GM19351 (cell line): ENCODE data around the gene ISG15.
"Not testable (repeated sequence)": the region's sequence is repeated elsewhere in the genome, so short reads cannot be mapped to it uniquely, and the experiment has no call there.

Experiments used
- ATAC-seq: cut with Tn5 transposase; IDR thresholded peaks from one replicate; pipeline ENCODE4 v1.9.1; 2021; ENCODE audit warnings: mild to moderate bottlenecking, moderate library complexity; ENCODE audit not compliant: unreplicated experiment

ISG15 gene

DNA sequence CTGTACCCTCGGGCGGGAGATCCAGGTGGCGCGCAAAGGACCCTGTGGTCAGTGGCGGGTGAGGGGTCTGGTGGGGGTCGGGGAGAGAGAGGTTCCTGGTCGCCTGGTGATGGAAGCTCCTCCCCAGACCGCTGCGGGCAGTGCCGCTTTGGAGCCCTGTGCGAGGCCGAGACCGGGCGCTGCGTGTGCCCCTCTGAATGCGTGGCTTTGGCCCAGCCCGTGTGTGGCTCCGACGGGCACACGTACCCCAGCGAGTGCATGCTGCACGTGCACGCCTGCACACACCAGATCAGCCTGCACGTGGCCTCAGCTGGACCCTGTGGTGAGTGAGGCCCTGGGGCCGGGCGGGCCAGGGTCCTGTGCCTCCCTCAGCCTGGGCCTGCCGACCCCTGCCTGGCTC is 30.1 kb downstream of the ISG15 start:
- no peak for ATAC-seq

GRCh38 chr1:1043921-1044320 is 30.6 kb downstream of the ISG15 start:
- ATAC-seq = no peak

DNA sequence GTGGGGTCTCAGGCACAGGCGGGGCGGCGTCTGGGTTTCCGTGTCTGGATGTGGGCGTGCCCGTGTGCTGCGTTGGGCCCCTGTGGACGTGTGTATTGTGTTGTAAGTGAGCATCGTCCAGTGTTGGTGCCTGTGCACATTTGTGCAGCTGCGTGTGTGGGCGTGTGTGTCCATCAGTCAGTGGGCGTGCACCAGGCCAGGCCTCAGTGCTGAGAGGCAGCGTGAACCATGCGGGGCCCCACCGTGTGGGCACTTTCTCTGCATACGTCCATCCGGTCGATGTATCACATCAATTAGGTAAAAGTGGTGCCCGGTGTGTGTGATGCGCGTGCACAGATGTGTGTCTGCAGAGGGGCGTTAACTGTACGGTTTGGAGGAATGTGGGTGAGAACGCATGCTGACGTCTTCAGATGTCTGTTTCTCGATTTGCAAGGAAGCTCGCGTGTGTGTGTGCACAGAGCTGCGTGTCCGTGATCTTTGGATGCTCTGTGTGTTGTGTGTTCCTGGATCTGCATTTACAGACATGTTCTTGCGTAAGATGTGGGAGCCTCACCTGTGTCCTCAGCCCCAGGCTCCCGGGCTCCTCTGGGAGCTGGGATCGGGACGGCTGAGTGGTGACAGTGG is 31.3 kb downstream of the ISG15 start:
- no peak for ATAC-seq

DNA sequence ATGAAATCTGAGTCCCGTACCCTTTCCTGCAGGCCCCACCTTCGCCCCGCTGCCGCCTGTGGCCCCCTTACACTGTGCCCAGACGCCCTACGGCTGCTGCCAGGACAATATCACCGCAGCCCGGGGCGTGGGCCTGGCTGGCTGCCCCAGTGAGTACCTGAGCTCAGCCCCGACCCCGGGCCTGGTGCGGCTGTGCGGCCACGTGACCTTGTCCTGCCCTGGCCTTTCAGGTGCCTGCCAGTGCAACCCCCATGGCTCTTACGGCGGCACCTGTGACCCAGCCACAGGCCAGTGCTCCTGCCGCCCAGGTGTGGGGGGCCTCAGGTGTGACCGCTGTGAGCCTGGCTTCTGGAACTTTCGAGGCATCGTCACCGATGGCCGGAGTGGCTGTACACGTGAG is 31.8 kb downstream of the ISG15 start:
- no peak for ATAC-seq

DNA sequence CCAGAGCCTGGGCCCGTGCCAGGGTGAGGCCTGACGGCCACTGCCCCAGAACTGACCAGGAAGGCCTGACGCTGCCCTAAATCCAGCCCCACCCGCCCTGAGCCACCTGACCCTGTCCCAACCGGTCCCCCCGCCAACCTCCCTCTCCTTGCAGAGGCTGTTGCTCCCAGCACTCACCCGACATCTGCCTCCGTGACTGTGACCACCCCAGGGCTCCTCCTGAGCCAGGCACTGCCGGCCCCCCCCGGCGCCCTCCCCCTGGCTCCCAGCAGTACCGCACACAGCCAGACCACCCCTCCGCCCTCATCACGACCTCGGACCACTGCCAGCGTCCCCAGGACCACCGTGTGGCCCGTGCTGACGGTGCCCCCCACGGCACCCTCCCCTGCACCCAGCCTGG is 32.9 kb downstream of the ISG15 start:
- ATAC-seq = no peak

DNA sequence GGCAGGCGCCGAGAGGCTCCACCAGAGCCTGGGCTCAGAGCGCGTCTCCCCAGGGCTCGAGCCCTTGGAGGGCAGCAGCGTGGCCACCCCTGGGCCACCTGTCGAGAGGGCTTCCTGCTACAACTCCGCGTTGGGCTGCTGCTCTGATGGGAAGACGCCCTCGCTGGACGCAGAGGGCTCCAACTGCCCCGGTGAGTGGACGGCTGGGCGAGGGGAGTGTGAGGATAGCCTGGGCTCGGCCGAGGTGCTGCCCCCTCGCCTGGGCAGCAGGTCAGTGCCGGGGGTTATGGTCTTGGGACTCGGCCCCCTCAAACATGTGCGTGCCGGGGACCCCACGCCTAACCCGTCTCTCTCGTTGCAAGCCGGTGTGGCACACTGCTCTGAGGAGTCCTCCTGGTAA is 33.5 kb downstream of the ISG15 start:
- no peak for ATAC-seq

DNA sequence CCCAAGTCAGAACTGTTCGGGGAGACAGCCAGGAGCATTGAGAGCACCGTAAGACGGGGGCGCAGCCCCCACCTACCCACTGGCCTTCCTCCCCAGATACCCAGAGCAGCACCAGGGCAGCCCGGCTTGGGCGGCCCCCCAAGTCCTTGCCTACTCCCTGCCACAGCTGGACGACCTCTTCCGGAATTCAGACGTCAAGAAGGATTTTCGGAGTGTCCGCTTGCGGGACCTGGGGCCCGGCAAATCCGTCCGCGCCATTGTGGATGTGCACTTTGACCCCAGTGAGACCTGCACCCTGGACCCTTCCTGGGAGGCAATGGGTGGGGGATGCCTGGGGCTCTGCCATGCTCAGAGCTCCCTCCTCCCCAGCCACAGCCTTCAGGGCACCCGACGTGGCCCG is 34.1 kb downstream of the ISG15 start:
- no peak for ATAC-seq

GRCh38 chr1:1047963-1048362 is 34.7 kb downstream of the ISG15 start:
- no peak for ATAC-seq

GRCh38 chr1:1048765-1049164 is 35.5 kb downstream of the ISG15 start:
- no peak for ATAC-seq

- no peak for ATAC-seq
These were observed 36.2 kb downstream of the ISG15 start for GRCh38 chr1:1049318-1050165.

- ATAC-seq = no peak
These were observed 37.3 kb downstream of the ISG15 start for GRCh38 chr1:1050577-1051052.

GRCh38 chr1:1051127-1051810 is 38.0 kb downstream of the ISG15 start:
- no peak for ATAC-seq

DNA sequence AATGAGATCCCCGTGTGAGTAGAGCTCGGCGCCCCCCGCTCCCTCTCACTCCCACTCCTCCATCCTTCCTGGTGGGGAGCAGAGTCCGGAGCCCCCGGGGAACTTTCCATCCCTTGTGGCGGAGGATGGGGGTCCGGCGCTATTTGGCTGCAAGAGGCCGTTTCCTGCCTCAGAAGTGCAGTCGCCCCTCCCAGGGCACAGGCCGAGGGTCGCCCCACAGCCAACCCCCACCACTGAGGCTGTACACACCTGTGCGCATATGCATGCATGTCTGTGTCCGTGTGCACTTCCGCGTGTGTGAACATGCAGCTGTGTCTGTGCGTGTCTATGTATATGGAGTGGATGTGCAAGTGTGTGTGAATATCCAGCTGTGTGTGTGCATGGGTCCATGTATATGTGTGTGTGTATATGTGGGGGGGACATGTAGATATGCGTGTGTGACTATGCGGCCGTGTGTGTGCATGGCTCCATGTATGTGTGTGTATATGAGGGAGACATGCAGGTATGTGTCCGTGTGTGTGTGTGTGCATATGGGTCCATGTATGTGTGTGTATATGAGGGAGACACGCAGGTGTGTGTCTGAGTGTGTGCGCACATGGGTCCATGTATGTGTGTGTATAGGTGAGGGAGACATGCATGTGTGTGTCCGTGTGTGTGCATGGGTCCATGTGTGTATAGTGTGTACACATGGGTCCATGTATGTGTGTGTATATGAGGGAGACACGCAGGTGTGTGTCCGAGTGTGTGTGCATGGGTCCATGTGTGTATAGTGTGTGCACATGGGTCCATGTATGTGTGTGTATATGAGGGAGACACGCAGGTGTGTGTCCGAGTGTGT is 38.9 kb downstream of the ISG15 start:
- no peak for ATAC-seq

- ATAC-seq = no peak
These were observed 39.7 kb downstream of the ISG15 start for GRCh38 chr1:1053022-1053421.

GRCh38 chr1:1053682-1054081 is 40.4 kb downstream of the ISG15 start:
- ATAC-seq = no peak

DNA sequence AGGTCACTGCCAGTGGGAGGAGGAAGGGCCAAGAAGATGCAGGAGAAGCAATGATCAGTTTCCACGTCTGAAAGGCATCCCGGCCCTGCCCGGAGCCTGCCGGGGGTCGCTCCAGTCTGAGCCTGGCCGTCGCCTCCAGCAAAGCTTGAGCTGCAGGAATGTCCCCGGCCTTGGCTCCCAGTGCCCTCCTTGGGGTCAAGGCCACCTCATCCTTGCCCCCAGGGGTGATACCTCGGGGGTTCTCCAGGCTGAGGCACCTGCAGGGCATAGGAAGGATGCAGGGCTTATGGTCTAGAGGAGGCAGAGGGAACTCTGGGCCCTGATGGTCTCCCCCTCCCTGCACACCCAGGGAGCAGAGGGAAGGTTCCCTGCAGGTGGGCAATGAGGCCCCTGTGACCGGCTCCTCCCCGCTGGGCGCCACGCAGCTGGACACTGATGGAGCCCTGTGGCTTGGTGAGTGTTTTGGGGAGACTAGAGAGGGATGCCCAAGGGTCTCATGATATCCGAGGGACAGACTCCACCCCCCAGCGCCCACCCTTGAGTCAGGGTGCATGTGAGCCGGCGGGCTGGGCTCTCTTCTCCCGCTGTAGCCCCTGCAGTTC is 40.9 kb downstream of the ISG15 start:
- no peak for ATAC-seq

GRCh38 chr1:1054971-1055370 is 41.7 kb downstream of the ISG15 start:
- no peak for ATAC-seq

DNA sequence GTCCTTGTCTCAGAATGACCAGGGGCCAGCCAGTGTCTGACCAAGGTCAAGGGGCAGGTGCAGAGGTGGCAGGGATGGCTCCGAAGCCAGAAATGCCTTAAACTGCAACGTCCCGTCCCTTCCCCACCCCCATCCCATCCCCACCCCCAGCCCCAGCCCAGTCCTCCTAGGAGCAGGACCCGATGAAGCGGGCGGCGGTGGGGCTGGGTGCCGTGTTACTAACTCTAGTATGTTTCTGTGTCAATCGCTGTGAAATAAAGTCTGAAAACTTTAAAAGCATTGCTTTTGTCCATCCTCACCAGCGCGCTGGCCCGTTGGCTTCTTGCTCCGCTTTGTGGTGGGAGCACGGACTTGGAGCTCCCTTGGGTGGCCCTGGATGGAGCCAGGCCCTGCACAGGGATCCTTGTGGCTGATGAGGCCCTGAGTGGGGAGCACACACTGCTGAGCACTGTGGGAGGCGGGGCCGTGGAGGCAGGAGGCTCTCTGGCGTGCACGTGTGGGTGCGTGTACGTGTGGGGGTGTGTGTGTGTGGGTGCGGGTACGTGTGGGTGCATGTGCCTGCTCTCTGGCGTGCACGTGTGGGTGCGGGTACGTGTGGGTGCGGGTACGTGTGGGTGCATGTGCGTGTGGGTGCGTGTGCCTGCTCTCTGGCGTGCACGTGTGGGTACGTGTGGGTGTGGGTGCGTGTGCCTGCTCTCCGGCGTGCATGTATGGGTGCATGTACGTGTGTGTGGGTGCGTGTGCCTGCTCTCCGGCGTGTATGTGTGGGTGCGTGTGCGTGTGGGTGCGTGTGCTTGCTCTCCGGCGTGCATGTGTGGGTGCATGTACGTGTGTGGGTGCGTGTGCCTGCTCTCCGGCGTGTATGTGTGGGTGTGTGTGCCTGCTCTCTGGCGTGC is 42.8 kb downstream of the ISG15 start:
- ATAC-seq = no peak

- ATAC-seq = not testable (repeated sequence)
These were observed 44.4 kb downstream of the ISG15 start for GRCh38 chr1:1057769-1058087.
